Left ventricle myocardium inferior (tissue), 1 donor: ENCODE measurements around the gene KCNE3. TPM values are rescaled to one million over a fixed set of nuclear protein-coding genes. Genes with fewer than 3 reads are reported as not detected.

Experiments
- DNase-seq: peaks from one replicate; pipeline ENCODE4 v3.0.0-alpha.2; 2020
- H3K27ac ChIP-seq: fragments of 200-600 bp; replicated peaks from 2 replicates; pipeline ENCODE4 v1.8.0; 2021
- H3K27me3 ChIP-seq: fragments of 200-600 bp; 2 replicates; pipeline ENCODE4 v1.8.0; 2021; ENCODE audit warnings: low read depth
- H3K36me3 ChIP-seq: fragments of 200-600 bp; 2 replicates; pipeline ENCODE4 v1.8.0; 2021
- H3K4me1 ChIP-seq: fragments of 200-600 bp; 2 replicates; pipeline ENCODE4 v1.8.0; 2021
- H3K4me3 ChIP-seq: fragments of 200-600 bp; 2 replicates; pipeline ENCODE4 v1.8.0; 2021; ENCODE audit warnings: mild to moderate bottlenecking, moderate library complexity
- H3K9me3 ChIP-seq: fragments of 200-600 bp; replicated peaks from 2 replicates; pipeline ENCODE4 v1.8.0; 2021
- intact Hi-C: fragments of 100-400 bp; cut with micrococcal nuclease; formaldehyde crosslinking; loops from one replicate; pipeline ENCODE4 v1.11.0; 2022
- total RNA-seq: library from RNA; stranded (reverse); fragmentation: NEBNext Ultra II Directional; extraction: Animal tissue kit (Norgen Biotek cat#: 25700); gene quantifications from one replicate; pipeline ENCODE4 v1.2.1, GENCODE V29; 2021
- TF ChIP-seq, protein P1 (sequence below): fragments of 200-600 bp; IDR thresholded peaks from 2 replicates; pipeline ENCODE4 v1.8.0; 2021; ENCODE audit warnings: antibody characterized with exemption, mild to moderate bottlenecking, borderline replicate concordance
- donor health status: DM: no; HTN: yes; CAD: no; lungs with severe emphysema.

KCNE3 gene
- total RNA-seq, 1 donor from 2014 or later = 4.3 TPM

DNA sequence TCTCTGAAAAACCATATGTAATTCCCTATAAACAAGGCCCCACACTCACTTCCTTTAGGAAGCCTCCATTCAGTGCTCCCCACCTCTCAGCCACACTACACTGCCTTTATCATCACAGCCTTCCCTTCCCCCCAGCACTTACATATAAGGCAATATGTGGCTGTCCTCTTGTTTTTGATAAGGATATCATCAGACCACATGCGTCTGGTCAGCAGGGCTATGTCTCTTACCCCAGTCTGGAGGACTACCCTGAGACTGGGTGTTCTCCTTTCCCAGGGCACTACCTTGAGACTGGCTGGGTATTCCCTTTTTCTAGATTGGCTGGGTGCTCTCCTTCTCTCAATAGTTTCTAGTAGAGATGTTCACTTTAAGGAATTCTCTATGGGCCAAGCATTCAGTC, 7.8 kb downstream of the KCNE3 start:
- H3K27me3 ChIP-seq = peaks cover 11% of the 10 kb centered on the region
- no peaks in the 10 kb centered on the region for H3K9me3 ChIP-seq
- peaks cover 4% of the 10 kb centered on the region for H3K4me1 ChIP-seq
- intact Hi-C loops = no loop called here
- H3K36me3 ChIP-seq = no peaks in the 10 kb centered on the region
- H3K27ac ChIP-seq = no peak overlapping the region
- no peak overlapping the region for H3K4me3 ChIP-seq
- DNase-seq = no peak
- TF ChIP-seq, protein P1, sequence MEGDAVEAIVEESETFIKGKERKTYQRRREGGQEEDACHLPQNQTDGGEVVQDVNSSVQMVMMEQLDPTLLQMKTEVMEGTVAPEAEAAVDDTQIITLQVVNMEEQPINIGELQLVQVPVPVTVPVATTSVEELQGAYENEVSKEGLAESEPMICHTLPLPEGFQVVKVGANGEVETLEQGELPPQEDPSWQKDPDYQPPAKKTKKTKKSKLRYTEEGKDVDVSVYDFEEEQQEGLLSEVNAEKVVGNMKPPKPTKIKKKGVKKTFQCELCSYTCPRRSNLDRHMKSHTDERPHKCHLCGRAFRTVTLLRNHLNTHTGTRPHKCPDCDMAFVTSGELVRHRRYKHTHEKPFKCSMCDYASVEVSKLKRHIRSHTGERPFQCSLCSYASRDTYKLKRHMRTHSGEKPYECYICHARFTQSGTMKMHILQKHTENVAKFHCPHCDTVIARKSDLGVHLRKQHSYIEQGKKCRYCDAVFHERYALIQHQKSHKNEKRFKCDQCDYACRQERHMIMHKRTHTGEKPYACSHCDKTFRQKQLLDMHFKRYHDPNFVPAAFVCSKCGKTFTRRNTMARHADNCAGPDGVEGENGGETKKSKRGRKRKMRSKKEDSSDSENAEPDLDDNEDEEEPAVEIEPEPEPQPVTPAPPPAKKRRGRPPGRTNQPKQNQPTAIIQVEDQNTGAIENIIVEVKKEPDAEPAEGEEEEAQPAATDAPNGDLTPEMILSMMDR = no peak

DNA sequence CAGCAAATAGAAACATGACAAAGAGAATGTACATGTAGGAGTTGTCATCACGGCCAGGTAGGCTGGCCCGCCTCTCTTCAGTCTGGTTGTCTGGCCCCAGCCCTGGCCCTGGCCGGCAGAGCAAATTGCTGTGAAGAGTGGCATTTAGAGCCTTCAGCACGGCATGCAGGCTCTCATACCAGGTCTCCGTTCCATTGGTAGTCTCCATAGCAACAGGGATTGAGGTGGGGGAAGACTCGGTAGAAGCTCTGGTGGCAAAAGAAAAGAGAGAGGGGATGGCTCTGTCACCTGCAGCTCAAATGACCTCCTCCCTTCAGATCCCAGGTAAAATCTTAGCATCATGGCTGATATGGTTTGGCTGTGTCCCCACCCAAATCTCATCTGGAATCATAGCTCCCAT, 10.0 kb downstream of the KCNE3 start:
- no peak for DNase-seq
- Histone ChIP-seq H3K27ac (no peak overlapping the region), H3K9me3 (no peaks in the 10 kb centered on the region), H3K4me3 (no peak overlapping the region), H3K4me1 (peaks cover 3% of the 10 kb centered on the region), H3K36me3 (no peaks in the 10 kb centered on the region), H3K27me3 (peaks cover 7% of the 10 kb centered on the region)
- intact Hi-C loops = no loop called here
- TF ChIP-seq, protein P1 = no peak

DNA sequence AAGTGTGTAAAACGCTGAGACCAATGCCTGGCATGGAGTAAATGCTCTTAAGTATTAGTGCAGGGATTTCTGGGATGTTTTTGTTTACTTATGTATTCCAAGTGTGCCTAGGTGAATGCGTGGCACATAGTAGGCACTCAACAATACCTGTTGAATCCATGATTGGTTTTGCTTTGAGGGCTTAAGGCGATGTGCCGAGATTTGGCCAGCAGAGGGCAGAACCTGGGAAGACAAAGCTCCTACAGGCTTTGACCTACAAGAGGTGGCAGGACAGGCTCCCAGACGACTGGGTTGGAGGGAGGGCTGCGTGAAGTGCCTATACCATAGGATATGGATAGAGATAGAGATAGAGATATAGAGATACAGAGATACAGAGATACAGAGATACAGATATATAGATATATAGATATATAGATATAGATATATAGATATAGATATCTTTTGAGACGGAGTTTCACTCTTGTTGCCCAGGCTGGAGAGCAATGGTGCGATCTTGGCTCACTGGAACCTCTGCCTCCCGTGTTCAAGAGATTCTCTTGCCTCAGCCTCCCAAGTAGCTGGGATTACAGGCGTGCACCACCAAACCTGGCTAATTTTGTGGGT, 13.9 kb downstream of the KCNE3 start:
- Histone ChIP-seq H3K9me3 (no peaks in the 10 kb centered on the region), H3K36me3 (no peaks in the 10 kb centered on the region), H3K4me1 (no peaks in the 10 kb centered on the region), H3K27me3 (peaks cover 13% of the 10 kb centered on the region), H3K27ac (no peak overlapping the region), H3K4me3 (no peak overlapping the region)
- TF ChIP-seq, protein P1 = peak; percentile 80
- intact Hi-C loops = loop anchor here (5.0 kb wide), 1 partner anchor 119 kb away; no protein-coding TSS in a partner anchor
- peak; percentile 57 for DNase-seq

DNA sequence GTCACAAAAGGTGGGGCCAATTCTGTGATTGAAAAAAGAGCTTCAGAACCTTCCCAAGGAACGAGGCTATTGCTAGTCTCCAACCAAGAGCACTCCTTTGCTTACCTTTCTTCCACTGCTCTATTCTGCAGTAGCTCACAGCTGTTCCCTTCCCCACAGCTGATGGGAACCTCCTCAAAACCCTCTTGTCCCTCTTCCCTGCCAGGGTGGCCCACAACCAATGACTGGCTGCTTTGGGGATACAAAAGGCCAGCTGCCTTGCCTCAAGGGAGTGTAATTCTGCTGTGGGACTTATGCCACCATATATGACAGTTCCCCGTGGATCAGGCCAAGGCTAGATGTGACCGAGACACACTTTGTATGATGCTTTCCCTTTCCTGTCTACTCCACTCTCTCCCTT, 15.0 kb downstream of the KCNE3 start:
- intact Hi-C loops = loop anchor here (5.0 kb wide), 1 partner anchor 120 kb away; no protein-coding TSS in a partner anchor
- DNase-seq = no peak
- H3K27ac ChIP-seq = no peak overlapping the region
- TF ChIP-seq, protein P1 = no peak
- no peaks in the 10 kb centered on the region for H3K4me1 ChIP-seq
- H3K4me3 ChIP-seq = no peak overlapping the region
- peaks cover 13% of the 10 kb centered on the region for H3K27me3 ChIP-seq
- no peaks in the 10 kb centered on the region for H3K9me3 ChIP-seq
- no peaks in the 10 kb centered on the region for H3K36me3 ChIP-seq

DNA sequence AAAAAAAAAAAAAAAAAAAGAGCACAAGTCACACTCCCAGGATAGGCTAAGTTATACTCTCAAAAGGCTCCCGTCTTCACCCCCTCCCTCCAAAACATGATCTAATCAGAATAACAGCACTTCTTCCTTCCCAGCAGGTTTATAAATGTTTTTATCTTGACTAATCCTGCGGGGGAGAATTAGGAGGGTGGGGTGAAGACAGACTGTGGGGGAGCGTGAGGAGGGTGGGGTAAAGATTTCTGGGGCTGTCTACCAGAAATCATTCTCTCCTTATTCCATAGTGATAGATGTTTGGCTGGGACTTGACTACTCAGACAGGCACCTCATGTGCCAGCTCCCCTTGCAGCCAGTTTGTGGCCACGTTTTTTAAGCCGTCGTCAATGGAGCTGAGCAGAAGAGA, 17.0 kb downstream of the KCNE3 start:
- H3K27ac ChIP-seq = no peak overlapping the region
- no peaks in the 10 kb centered on the region for H3K4me1 ChIP-seq
- DNase-seq = no peak
- no peaks in the 10 kb centered on the region for H3K36me3 ChIP-seq
- TF ChIP-seq, protein P1 = no peak
- no peaks in the 10 kb centered on the region for H3K9me3 ChIP-seq
- peaks cover 13% of the 10 kb centered on the region for H3K27me3 ChIP-seq
- H3K4me3 ChIP-seq = no peak overlapping the region
- intact Hi-C loops = loop anchor here (5.0 kb wide), 1 partner anchor 122 kb away; no protein-coding TSS in a partner anchor
